Stimulated activated CD8-positive, alpha-beta memory T cell treated with anti-CD3 and anti-CD28 coated beads, Interleukin-4, amount 100 ng/mL, for 24 hours (primary cell): ENCODE data around the gene TUB.

Source experiments
- DNase-seq: peaks from one replicate; pipeline ENCODE4 v3.0.0-alpha.2; 2020; ENCODE audit warnings: low read depth

Gene TUB

GRCh38 chr11:8092587-8093424, 11.8 kb downstream of the TUB start:
- DNase-seq: peak; percentile 23

- DNase-seq: no peak
Measured at GRCh38 chr11:8093931-8094575, 13.0 kb downstream of the TUB start.

- no peak for DNase-seq
Measured at GRCh38 chr11:8094656-8095055, 13.6 kb downstream of the TUB start.

- DNase-seq: no peak
Measured at GRCh38 chr11:8095371-8095770, 14.4 kb downstream of the TUB start.

GRCh38 chr11:8095806-8096522, 15.0 kb downstream of the TUB start:
- DNase-seq: no peak

- no peak for DNase-seq
Measured at GRCh38 chr11:8096575-8096974, 15.6 kb downstream of the TUB start.

GRCh38 chr11:8097062-8097461, 16.1 kb downstream of the TUB start:
- DNase-seq: no peak

- no peak for DNase-seq
Measured at GRCh38 chr11:8097468-8097867, 16.5 kb downstream of the TUB start.

GRCh38 chr11:8097926-8098325, 16.9 kb downstream of the TUB start:
- DNase-seq: no peak

GRCh38 chr11:8098361-8098760, 17.4 kb downstream of the TUB start:
- DNase-seq: no peak

GRCh38 chr11:8098879-8099278, 17.9 kb downstream of the TUB start:
- DNase-seq: no peak

- peak; percentile 58 for DNase-seq
Measured at GRCh38 chr11:8099291-8099899, 18.4 kb downstream of the TUB start.

- no peak for DNase-seq
Measured at GRCh38 chr11:8100158-8100557, 19.1 kb downstream of the TUB start.

GRCh38 chr11:8100605-8101004, 19.6 kb downstream of the TUB start:
- no peak for DNase-seq

- no peak for DNase-seq
Measured at GRCh38 chr11:8101421-8101820, 20.4 kb downstream of the TUB start.

- DNase-seq: no peak
Measured at GRCh38 chr11:8102296-8102915, 21.4 kb downstream of the TUB start.

- no peak for DNase-seq
Measured at GRCh38 chr11:8102965-8103364, 22.0 kb downstream of the TUB start.

GRCh38 chr11:8103909-8104308, 22.9 kb downstream of the TUB start:
- no peak for DNase-seq

- no peak for DNase-seq
Measured at GRCh38 chr11:8105133-8105532, 24.1 kb downstream of the TUB start.

- DNase-seq: no peak
Measured at GRCh38 chr11:8105666-8106065, 24.7 kb downstream of the TUB start.

GRCh38 chr11:8106679-8107078, 25.7 kb downstream of the TUB start:
- no peak for DNase-seq

GRCh38 chr11:8107642-8108041, 26.6 kb downstream of the TUB start:
- DNase-seq: no peak
